GM13977 (cell line): ENCODE measurements around the gene KRT20.

Source experiments
- DNase-seq: peaks from one replicate; pipeline ENCODE4 v3.0.0; 2012; ENCODE audit warnings: low spot score
- in situ Hi-C: fragments of 300-500 bp; cut with MboI; formaldehyde crosslinking; loops from one replicate; pipeline ENCODE4 v1.12.0; 2022; ENCODE audit warnings: low sequenced_read_pairs, low pct_unique_long_range_greater_than_20kb, mixed read lengths, inconsistent platforms; ENCODE audit not compliant: unreplicated experiment
- TF ChIP-seq, protein P1 (sequence below): IDR thresholded peaks from 2 replicates; pipeline ENCODE4 v1.5.1; 2012; ENCODE audit warnings: mild to moderate bottlenecking, control low read depth; ENCODE audit not compliant: insufficient read depth; ENCODE audit errors: extremely low read depth, missing control alignments

The KRT20 gene

DNA sequence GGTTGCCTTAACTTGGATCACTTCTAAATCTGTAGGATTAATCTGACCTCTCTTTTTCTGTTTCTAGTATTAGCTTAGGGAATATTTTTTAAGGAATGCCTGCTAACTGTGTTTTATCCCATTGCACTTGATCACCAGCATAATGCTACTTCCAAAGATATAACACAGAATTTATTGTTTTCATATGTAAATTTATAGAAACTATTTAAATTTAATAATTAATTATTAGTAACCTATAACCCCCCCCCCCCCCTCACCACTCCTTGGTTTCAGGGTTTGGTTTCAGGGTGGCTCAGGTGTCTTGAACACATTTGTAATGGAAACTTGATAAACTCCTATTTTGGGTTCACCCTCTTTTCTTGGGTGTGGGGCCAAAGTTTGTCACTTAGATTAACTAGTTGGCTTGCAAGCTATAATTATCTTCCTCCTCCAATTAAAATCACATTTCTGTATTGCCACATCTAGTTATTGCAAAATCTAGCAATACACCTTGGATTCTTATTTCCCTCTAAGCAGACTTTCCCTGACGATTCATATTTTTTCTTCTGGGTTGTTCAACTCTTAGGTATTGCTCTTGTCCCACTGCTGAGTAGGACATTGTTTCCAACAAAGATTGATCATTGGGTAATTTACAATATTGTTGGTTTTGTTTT is 36.3 kb downstream of the KRT20 start:
- no peak for DNase-seq
- in situ Hi-C loops: no loop called here
- TF ChIP-seq, protein P1, sequence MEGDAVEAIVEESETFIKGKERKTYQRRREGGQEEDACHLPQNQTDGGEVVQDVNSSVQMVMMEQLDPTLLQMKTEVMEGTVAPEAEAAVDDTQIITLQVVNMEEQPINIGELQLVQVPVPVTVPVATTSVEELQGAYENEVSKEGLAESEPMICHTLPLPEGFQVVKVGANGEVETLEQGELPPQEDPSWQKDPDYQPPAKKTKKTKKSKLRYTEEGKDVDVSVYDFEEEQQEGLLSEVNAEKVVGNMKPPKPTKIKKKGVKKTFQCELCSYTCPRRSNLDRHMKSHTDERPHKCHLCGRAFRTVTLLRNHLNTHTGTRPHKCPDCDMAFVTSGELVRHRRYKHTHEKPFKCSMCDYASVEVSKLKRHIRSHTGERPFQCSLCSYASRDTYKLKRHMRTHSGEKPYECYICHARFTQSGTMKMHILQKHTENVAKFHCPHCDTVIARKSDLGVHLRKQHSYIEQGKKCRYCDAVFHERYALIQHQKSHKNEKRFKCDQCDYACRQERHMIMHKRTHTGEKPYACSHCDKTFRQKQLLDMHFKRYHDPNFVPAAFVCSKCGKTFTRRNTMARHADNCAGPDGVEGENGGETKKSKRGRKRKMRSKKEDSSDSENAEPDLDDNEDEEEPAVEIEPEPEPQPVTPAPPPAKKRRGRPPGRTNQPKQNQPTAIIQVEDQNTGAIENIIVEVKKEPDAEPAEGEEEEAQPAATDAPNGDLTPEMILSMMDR: no peak

DNA sequence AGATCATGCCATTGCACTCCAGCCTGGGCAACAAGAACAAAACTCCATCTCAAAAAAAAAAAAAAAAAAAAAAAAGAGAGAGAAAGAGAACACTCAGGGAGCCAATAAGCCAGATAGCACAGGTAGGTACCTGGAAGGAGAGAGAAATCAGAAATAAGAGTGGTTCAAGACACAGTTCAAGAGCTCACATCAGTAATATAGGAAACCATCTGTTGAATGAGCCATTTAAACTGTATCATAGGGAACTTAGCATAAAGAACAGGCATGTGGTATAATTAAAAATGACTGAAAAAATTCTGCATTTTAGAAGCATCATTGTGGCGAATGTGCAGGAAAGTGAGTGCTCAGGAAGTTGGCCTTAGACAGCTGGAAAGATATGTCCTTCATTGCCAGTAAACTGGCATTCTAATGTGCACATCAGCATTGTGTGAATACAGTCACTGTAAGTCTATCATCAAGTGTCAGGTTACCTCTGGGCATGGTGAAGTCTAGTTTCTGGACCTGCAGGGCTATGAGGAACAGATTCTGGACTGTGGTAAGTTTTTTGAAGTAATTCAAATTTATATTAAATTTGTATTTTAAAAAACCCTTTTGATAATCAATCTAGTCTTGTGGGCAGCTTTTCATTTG is 38.4 kb downstream of the KRT20 start:
- DNase-seq: no peak
- TF ChIP-seq, protein P1: no peak
- in situ Hi-C loops: no loop called here

DNA sequence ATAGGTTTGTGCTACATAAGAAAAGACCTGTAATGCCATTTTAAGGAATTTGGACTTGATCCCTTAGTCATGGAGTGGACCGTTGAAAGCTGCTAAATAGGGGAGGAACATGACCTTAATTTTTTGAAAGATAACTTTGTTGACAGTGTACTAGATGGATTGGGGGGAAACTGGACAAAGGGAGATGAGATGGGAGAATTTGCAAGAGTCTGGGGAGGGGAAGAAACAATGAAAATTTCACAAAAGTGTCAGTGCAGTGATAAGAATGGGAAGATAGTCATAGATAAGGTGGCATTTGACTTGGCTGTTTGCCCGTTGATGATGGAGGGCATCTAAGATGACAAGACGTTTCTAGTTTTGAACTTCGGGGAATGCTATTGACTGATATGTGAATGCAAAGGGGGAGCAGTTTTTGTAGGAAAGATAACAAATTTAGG is 40.4 kb downstream of the KRT20 start:
- TF ChIP-seq, protein P1: no peak
- no peak for DNase-seq
- in situ Hi-C loops: no loop called here

DNA sequence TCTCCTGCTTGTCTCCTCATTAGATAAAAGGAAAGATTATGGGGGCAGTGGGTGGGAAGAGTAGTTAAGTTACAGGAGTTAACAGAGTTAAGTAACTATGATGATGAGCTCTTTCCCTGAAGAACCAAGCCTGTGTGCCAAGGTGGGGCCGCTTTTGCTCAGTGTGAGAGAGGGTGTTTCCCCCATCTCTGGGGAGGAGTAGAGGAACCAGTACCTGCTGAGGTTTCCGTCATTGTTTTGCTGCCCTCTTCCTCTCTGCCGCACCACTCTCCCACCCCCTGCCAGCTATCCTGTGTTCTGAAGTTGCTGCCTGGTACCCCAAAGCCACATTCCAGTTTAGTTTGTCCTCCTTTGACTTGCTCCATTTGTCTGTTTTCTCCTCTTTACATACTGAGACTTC is 41.8 kb downstream of the KRT20 start:
- DNase-seq: no peak
- TF ChIP-seq, protein P1: no peak
- in situ Hi-C loops: no loop called here

DNA sequence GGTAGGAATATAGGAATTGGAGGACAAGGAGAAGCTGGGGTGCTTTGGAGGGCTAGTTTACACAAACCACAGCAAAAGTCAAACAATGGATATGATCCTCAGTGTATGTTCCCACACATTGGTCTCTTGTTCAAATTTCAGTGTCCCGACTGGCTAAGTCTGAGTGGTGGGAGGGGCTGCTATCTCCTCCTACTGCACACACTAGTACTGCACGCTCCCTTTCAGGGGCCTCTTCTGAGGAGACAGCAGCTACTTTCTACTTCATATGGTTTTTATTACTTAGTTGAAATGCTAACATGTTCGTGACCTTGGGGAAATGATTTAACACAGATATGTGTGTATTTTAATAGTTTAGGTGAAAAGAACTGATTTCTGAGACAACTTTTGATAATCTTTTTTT is 43.8 kb downstream of the KRT20 start:
- in situ Hi-C loops: no loop called here
- TF ChIP-seq, protein P1: no peak
- DNase-seq: no peak

DNA sequence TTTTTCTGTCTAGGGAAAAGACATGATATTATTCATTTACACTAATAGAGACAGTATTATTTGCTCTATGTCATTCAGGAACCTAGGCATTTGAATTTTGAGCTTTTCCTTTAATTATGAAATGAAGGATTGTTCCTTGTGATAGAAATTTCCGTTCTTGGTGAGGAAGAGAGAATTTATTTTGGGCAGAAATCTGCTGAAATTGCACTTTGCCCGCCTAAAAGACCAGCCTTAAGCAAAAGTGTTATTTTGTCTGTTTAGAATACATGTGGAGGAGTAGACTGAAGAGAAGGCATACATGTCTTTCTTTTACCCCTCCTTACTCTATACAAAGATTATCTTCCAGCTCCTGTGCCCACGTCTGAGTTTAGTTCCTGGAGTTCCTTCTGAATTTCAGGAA is 45.8 kb downstream of the KRT20 start:
- in situ Hi-C loops: no loop called here
- TF ChIP-seq, protein P1: no peak

More for the DNA sequence above, 45.8 kb downstream of the KRT20 start:
- no peak for DNase-seq
